ENCODE results near the gene ZBTB33.

Gene ZBTB33

GRCh38 chrX:120305531-120306141, 55.0 kb downstream of the ZBTB33 start:
- no peak for DNase-seq (ENCODE audit: low spot score)

- no peak for DNase-seq (ENCODE audit: low spot score)
Measured at GRCh38 chrX:120306630-120307029, 56.0 kb downstream of the ZBTB33 start.
